GM12892 (cell line): ENCODE results near the gene PPARD.

Experiments used
- DNase-seq: peaks from one replicate; pipeline ENCODE4 v3.0.0; 2011; ENCODE audit not compliant: insufficient read length
- FAIRE-seq: peaks from 2 replicates; lab custom pipeline; 2011; peaks lifted over from hg19 to GRCh38; lab: Jason Lieb, UNC
- POLR2A ChIP-seq: IDR thresholded peaks from 2 replicates; pipeline ENCODE4 v1.6.1; 2011; ENCODE audit warnings: low read depth, low read length, control low read depth
- POLR2AphosphoS5 ChIP-seq: IDR thresholded peaks from 2 replicates; pipeline ENCODE4 v1.6.1; 2011; ENCODE audit warnings: low read depth, low read length, control low read depth
- TAF1 ChIP-seq: IDR thresholded peaks from 2 replicates; pipeline ENCODE4 v1.6.1; 2011; ENCODE audit warnings: low read depth, mild to moderate bottlenecking, control low read depth, low read length, borderline replicate concordance

Gene PPARD

GRCh38 chr6:35360349-35361138 is 18.2 kb downstream of the PPARD start:
- DNase-seq (no peak), FAIRE-seq (no peak)
- no peak for TF ChIP-seq TAF1
- no peak for TF ChIP-seq POLR2A
- no peak for TF ChIP-seq POLR2AphosphoS5

- no peak for DNase-seq
- TF ChIP-seq TAF1 (no peak), POLR2AphosphoS5 (no peak), POLR2A (no peak)
- FAIRE-seq = no peak
Measured at GRCh38 chr6:35362200-35362599, 19.8 kb downstream of the PPARD start.

- DNase-seq = no peak
- peak; percentile 9 for FAIRE-seq
- no peak for TF ChIP-seq TAF1
- no peak for TF ChIP-seq POLR2AphosphoS5
- no peak for TF ChIP-seq POLR2A
Measured at GRCh38 chr6:35363293-35363750, 21.0 kb downstream of the PPARD start.

- FAIRE-seq (no peak), DNase-seq (no peak)
- no peak for TF ChIP-seq TAF1
- TF ChIP-seq POLR2A = no peak
- no peak for TF ChIP-seq POLR2AphosphoS5
Measured at GRCh38 chr6:35365594-35366203, 23.3 kb downstream of the PPARD start.

GRCh38 chr6:35366204-35366596 is 23.8 kb downstream of the PPARD start:
- no peak for TF ChIP-seq POLR2A
- no peak for TF ChIP-seq POLR2AphosphoS5
- TF ChIP-seq TAF1 = no peak
- DNase-seq (no peak), FAIRE-seq (no peak)

GRCh38 chr6:35367646-35368037 is 25.3 kb downstream of the PPARD start:
- FAIRE-seq (no peak), DNase-seq (no peak)
- TF ChIP-seq TAF1 = no peak
- no peak for TF ChIP-seq POLR2AphosphoS5
- TF ChIP-seq POLR2A = no peak

- no peak for TF ChIP-seq TAF1
- TF ChIP-seq POLR2A = no peak
- TF ChIP-seq POLR2AphosphoS5 = no peak
Measured at GRCh38 chr6:35368038-35368887, 25.9 kb downstream of the PPARD start.

GRCh38 chr6:35370124-35370741 is 27.9 kb downstream of the PPARD start:
- TF ChIP-seq TAF1 = no peak
- TF ChIP-seq POLR2A = peak; percentile 61
- FAIRE-seq (peak; percentile 87), DNase-seq (peak; percentile 46)

More at GRCh38 chr6:35368038-35368887, 25.9 kb downstream of the PPARD start:
- no peak for DNase-seq
- FAIRE-seq = peak; percentile 77

- TF ChIP-seq TAF1 (no peak), POLR2AphosphoS5 (no peak), POLR2A (no peak)
- no peak for DNase-seq
- FAIRE-seq = peak; percentile 75
Measured at GRCh38 chr6:35370785-35371493, 28.6 kb downstream of the PPARD start.

GRCh38 chr6:35371494-35372262 is 29.3 kb downstream of the PPARD start:
- TF ChIP-seq POLR2A = no peak
- no peak for TF ChIP-seq TAF1
- no peak for TF ChIP-seq POLR2AphosphoS5
- no peak for DNase-seq
- no peak for FAIRE-seq
